Right lobe of liver (tissue), 4 donors: ENCODE results near the gene RPS6KA5.

Experiments
- CTCF ChIP-seq, 4 donors: fragments of 200-600 bp in 3 of 4; fragments of 450-650 bp in 1 of 4; IDR thresholded peaks; one replicate each; pipeline versions ENCODE4 v1.5.1 to v1.8.0; 2016 to 2022; ENCODE audit warnings: antibody characterized with exemption in 4 of 4, mild to moderate bottlenecking in 2 of 4
- POLR2A ChIP-seq: fragments of 450-650 bp; IDR thresholded peaks from one replicate; pipeline ENCODE4 v1.6.1; 2017; ENCODE audit warnings: antibody characterized with exemption, mild to moderate bottlenecking
- donor health status: DM: no; HTN: no; CAD: no.
- donor health status: DM: no; HTN: no; CAD: no.
- donor health status: DM: no; HTN: yes; CAD: no.

- TF ChIP-seq CTCF (IDR thresholded peaks at IDR 0.05) (no peak), POLR2A (no peak)
Measured at GRCh38 chr14:90851327-90852036, 209.0 kb downstream of the RPS6KA5 start.
